GM21619 (cell line): Measurements from ENCODE around the gene ADGRG6.
"Not testable (repeated sequence)": the region's sequence is repeated elsewhere in the genome, so short reads cannot be mapped to it uniquely, and the experiment has no call there.

ENCODE experiments used
- ATAC-seq: cut with Tn5 transposase; IDR thresholded peaks from one replicate; pipeline ENCODE4 v1.9.1; 2021; ENCODE audit not compliant: unreplicated experiment

The ADGRG6 gene

GRCh38 chr6:142406131-142406530 lies 104.3 kb downstream of the ADGRG6 start:
- no peak for ATAC-seq

GRCh38 chr6:142407685-142408273 lies 106.0 kb downstream of the ADGRG6 start:
- ATAC-seq: no peak

- no peak for ATAC-seq
Measured at GRCh38 chr6:142408409-142408808, 106.6 kb downstream of the ADGRG6 start.

GRCh38 chr6:142409794-142410193 lies 108.0 kb downstream of the ADGRG6 start:
- ATAC-seq: no peak

- ATAC-seq: no peak
Measured at GRCh38 chr6:142411145-142411544, 109.3 kb downstream of the ADGRG6 start.

- no peak for ATAC-seq
Measured at GRCh38 chr6:142412241-142412640, 110.4 kb downstream of the ADGRG6 start.

- ATAC-seq: no peak
Measured at GRCh38 chr6:142412658-142413057, 110.9 kb downstream of the ADGRG6 start.

GRCh38 chr6:142413111-142413510 lies 111.3 kb downstream of the ADGRG6 start:
- no peak for ATAC-seq

- ATAC-seq: no peak
Measured at GRCh38 chr6:142414462-142415250, 112.8 kb downstream of the ADGRG6 start.

- no peak for ATAC-seq
Measured at GRCh38 chr6:142416179-142416578, 114.4 kb downstream of the ADGRG6 start.

GRCh38 chr6:142416686-142417085 lies 114.9 kb downstream of the ADGRG6 start:
- no peak for ATAC-seq

- ATAC-seq: no peak
Measured at GRCh38 chr6:142417331-142417750, 115.5 kb downstream of the ADGRG6 start.

- no peak for ATAC-seq
Measured at GRCh38 chr6:142419071-142419470, 117.3 kb downstream of the ADGRG6 start.

GRCh38 chr6:142420802-142421201 lies 119.0 kb downstream of the ADGRG6 start:
- ATAC-seq: no peak

GRCh38 chr6:142421285-142422117 lies 119.7 kb downstream of the ADGRG6 start:
- ATAC-seq: no peak

- ATAC-seq: not testable (repeated sequence)
Measured at GRCh38 chr6:142426444-142427132, 124.8 kb downstream of the ADGRG6 start.

- not testable (repeated sequence) for ATAC-seq
Measured at GRCh38 chr6:142428468-142428867, 126.7 kb downstream of the ADGRG6 start.

- ATAC-seq: no peak
Measured at GRCh38 chr6:142429195-142429594, 127.4 kb downstream of the ADGRG6 start.

GRCh38 chr6:142433419-142433818 lies 131.6 kb downstream of the ADGRG6 start:
- ATAC-seq: no peak

GRCh38 chr6:142438898-142439297 lies 137.1 kb downstream of the ADGRG6 start:
- ATAC-seq: no peak
